Lower lobe of right lung (tissue), 2 donors: Measurements from ENCODE around the gene PKP3. TPM values are rescaled to one million over a fixed set of nuclear protein-coding genes. Genes with fewer than 3 reads are reported as not detected.
A peak's percentile ranks its signal among the peaks of the same experiment; 100 is the strongest.
"Not testable (repeated sequence)": the region's sequence is repeated elsewhere in the genome, so short reads cannot be mapped to it uniquely, and the experiment has no call there.

Source experiments
- ATAC-seq, 2 donors: fragments of 200-7000 bp; cut with Tn5 transposase; one replicate each; pipeline ENCODE4 v1.9.1; 2020 to 2022; ENCODE audit warnings: mild to moderate bottlenecking in 2 of 2, moderate library complexity in 2 of 2
- DNase-seq: peaks from one replicate; pipeline ENCODE4 v3.0.0-alpha.2; 2020
- H3K27ac ChIP-seq: fragments of 200-600 bp; one replicate; pipeline ENCODE4 v1.8.0; 2022
- H3K27me3 ChIP-seq: fragments of 200-600 bp; one replicate; pipeline ENCODE4 v1.8.0; 2022; ENCODE audit warnings: low read depth
- H3K36me3 ChIP-seq: fragments of 200-600 bp; one replicate; pipeline ENCODE4 v1.8.0; 2022; ENCODE audit warnings: mild to moderate bottlenecking
- H3K4me1 ChIP-seq: fragments of 200-600 bp; one replicate; pipeline ENCODE4 v1.8.0; 2022
- H3K4me3 ChIP-seq: fragments of 200-600 bp; one replicate; pipeline ENCODE4 v1.8.0; 2022; ENCODE audit warnings: mild to moderate bottlenecking
- H3K9me3 ChIP-seq: fragments of 200-600 bp; one replicate; pipeline ENCODE4 v1.8.0; 2022
- intact Hi-C: fragments of 100-400 bp; cut with DNase I; formaldehyde crosslinking; loops from one replicate; pipeline ENCODE4 v1.11.0; 2022
- long read RNA-seq: library from polyadenylated mRNA; unstranded; transcript quantifications from one replicate; pipeline ENCODE4 v2.0.0, GENCODE V29; 2021
- total RNA-seq: library from RNA; stranded (reverse); fragmentation: NEBNext Ultra II Directional; extraction: Animal tissue kit (Norgen Biotek cat#: 25700); gene quantifications from one replicate; pipeline ENCODE4 v1.2.1, GENCODE V29; 2021
- TF ChIP-seq, protein P1 (sequence below): fragments of 200-600 bp; IDR thresholded peaks from one replicate; pipeline ENCODE4 v1.8.0; 2022; ENCODE audit warnings: antibody characterized with exemption, mild to moderate bottlenecking
- donor health status: DM: no; HTN: yes; CAD: no; lungs with severe emphysema.

The PKP3 gene
- 23.1 TPM for total RNA-seq
- long read RNA-seq, transcript PKP3-201 (13 exons, 2,809 nt), result major isoform, 68 of 95 reads
- long read RNA-seq, partial matches to known transcripts, result 14 of 95 reads
- long read RNA-seq, other reads (novel, unspliced or antisense), result 13 of 95 reads

GRCh38 chr11:394034-394857 lies at the start of gene PKP3:
Gene PKP3 (plus strand): TSS chr11:394209. CDS start chr11:394293, 84 bp downstream.
- no peaks in the 10 kb centered on the region for H3K36me3 ChIP-seq
- H3K27ac ChIP-seq, result peak within 1 kb of the TSS; percentile 64
- no peaks in the 10 kb centered on the region for H3K27me3 ChIP-seq
- peak within 1 kb of the TSS; percentile 55 for H3K4me3 ChIP-seq
- TF ChIP-seq, protein P1, sequence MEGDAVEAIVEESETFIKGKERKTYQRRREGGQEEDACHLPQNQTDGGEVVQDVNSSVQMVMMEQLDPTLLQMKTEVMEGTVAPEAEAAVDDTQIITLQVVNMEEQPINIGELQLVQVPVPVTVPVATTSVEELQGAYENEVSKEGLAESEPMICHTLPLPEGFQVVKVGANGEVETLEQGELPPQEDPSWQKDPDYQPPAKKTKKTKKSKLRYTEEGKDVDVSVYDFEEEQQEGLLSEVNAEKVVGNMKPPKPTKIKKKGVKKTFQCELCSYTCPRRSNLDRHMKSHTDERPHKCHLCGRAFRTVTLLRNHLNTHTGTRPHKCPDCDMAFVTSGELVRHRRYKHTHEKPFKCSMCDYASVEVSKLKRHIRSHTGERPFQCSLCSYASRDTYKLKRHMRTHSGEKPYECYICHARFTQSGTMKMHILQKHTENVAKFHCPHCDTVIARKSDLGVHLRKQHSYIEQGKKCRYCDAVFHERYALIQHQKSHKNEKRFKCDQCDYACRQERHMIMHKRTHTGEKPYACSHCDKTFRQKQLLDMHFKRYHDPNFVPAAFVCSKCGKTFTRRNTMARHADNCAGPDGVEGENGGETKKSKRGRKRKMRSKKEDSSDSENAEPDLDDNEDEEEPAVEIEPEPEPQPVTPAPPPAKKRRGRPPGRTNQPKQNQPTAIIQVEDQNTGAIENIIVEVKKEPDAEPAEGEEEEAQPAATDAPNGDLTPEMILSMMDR, result no peak
- ATAC-seq, result peak; percentile 89 to 94
- H3K4me1 ChIP-seq, result peaks cover 24% of the 10 kb centered on the region
- no peaks in the 10 kb centered on the region for H3K9me3 ChIP-seq
- intact Hi-C loops, result no loop called here
- DNase-seq, result peak; percentile 91

GRCh38 chr11:344836-345578 lies 49.0 kb upstream of the PKP3 start:
- ATAC-seq (no peak), DNase-seq (no peak)
- intact Hi-C loops, result no loop called here
- no peaks in the 10 kb centered on the region for H3K36me3 ChIP-seq
- no peaks in the 10 kb centered on the region for H3K9me3 ChIP-seq
- no peak overlapping the region for H3K27ac ChIP-seq
- no peak overlapping the region for H3K4me3 ChIP-seq
- no peaks in the 10 kb centered on the region for H3K27me3 ChIP-seq
- no peaks in the 10 kb centered on the region for H3K4me1 ChIP-seq
- TF ChIP-seq, protein P1, result no peak

GRCh38 chr11:346529-346928 lies 47.5 kb upstream of the PKP3 start:
- Histone ChIP-seq H3K4me1 (no peaks in the 10 kb centered on the region), H3K9me3 (no peaks in the 10 kb centered on the region), H3K4me3 (no peak overlapping the region), H3K27ac (no peak overlapping the region), H3K36me3 (no peaks in the 10 kb centered on the region), H3K27me3 (no peaks in the 10 kb centered on the region)
- TF ChIP-seq, protein P1, result no peak
- DNase-seq, result no peak
- no peak for ATAC-seq
- intact Hi-C loops, result no loop called here

- H3K27me3 ChIP-seq, H3K36me3 ChIP-seq, ATAC-seq, H3K9me3 ChIP-seq, DNase-seq, H3K27ac ChIP-seq, intact Hi-C loops, H3K4me3 ChIP-seq: not testable (repeated sequence)
- H3K4me1 ChIP-seq, result peaks cover 18% of the 10 kb centered on the region
Observed at GRCh38 chr11:349270-349954, 44.6 kb upstream of the PKP3 start.

DNA sequence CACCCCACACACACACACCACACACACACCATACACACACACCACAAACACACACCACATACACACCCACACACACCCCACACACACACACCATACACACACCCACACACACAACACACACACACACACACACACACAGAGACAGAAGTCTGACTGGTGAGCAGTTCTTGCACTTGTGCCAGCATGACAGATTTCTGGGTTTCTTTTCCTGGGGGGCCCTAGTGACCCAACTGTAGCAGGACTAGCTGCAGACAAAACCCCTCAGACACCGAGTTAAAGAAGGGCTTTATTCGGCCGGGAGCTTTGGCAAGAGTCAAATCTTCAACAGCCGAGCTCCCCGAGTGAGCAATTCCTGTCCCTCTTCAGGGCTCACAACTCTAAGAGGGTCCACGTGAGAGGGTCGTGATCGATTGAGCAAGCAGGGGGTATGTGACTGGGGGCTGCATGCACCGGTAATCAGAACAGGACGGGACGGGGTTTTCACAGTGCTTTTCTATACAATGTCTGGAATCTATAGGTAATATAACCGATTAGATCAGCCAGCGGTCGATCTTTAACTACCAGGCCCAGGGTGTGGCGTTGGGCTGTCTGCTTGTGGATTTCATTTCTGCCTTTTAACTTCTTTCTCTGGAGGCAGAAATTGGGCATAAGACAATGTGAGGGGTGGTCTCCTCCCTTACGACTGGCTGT lies 43.8 kb upstream of the PKP3 start:
- H3K36me3 ChIP-seq, H3K4me3 ChIP-seq, H3K27me3 ChIP-seq, DNase-seq, H3K9me3 ChIP-seq, ATAC-seq, H3K27ac ChIP-seq: not testable (repeated sequence)
- peaks cover 26% of the 10 kb centered on the region for H3K4me1 ChIP-seq
- intact Hi-C loops, result loop anchor here (10.0 kb wide), 1 partner anchor 45 kb away; the partner anchor contains the start of gene IFITM2
